ENCODE data around the gene NT5DC1.

Gene NT5DC1

GRCh38 chr6:116298273-116298672 is 197.6 kb downstream of the NT5DC1 start:
- Histone ChIP-seq H3K4me1 (ENCODE audit: control extremely low read depth in 1 of 4, control insufficient read depth in 4 of 4, insufficient read depth in 4 of 4, low read length in 3 of 4) (no peaks in the 10 kb centered on the region), H3K27me3 (replicated peaks in 2 of 5; ENCODE audit: control insufficient read depth in 4 of 5, insufficient read depth in 5 of 5, low read length in 4 of 5) (no peaks in the 10 kb centered on the region), H3K27ac (ENCODE audit: insufficient read depth in 1 of 2, low read depth in 1 of 2, low read length in 2 of 2, poor library complexity in 1 of 2, severe bottlenecking in 2 of 2) (no peak overlapping the region), H3K9me3 (ENCODE audit: control extremely low read depth in 1 of 5, control insufficient read depth in 4 of 5, insufficient read depth in 2 of 5, low read depth in 1 of 5, low read length in 4 of 5) (peaks cover 0 to 8% (median 5%) of the 10 kb centered on the region in 5 experiments), H3K4me3 (ENCODE audit: control insufficient read depth in 1 of 7, extremely low read depth in 1 of 7, insufficient read depth in 4 of 7, low read depth in 2 of 7, low read length in 6 of 7) (no peak overlapping the region), H3K36me3 (ENCODE audit: control insufficient read depth in 4 of 4, insufficient read depth in 4 of 4, low read length in 3 of 4) (no peaks in the 10 kb centered on the region)
- 100% methylated on average over 2 of the region's 3 CpGs for WGBS (ENCODE audit: insufficient coverage)
- DNase-seq = no peak
- ChIA-PET POLR2A (no interaction called here), CTCF (interaction anchor here (0.8 to 1.3 kb wide), 4 partner anchors 10 to 237 kb away, joined by 3 to 6 read pairs (median 3); no protein-coding TSS in a partner anchor)

GRCh38 chr6:116298973-116299372 is 198.3 kb downstream of the NT5DC1 start:
- POLR2A ChIA-PET = no interaction called here
- Histone ChIP-seq H3K27ac (ENCODE audit: insufficient read depth in 1 of 2, low read depth in 1 of 2, low read length in 2 of 2, poor library complexity in 1 of 2, severe bottlenecking in 2 of 2) (no peak overlapping the region), H3K4me1 (ENCODE audit: control extremely low read depth in 1 of 4, control insufficient read depth in 4 of 4, insufficient read depth in 4 of 4, low read length in 3 of 4) (no peaks in the 10 kb centered on the region), H3K36me3 (ENCODE audit: control insufficient read depth in 4 of 4, insufficient read depth in 4 of 4, low read length in 3 of 4) (no peaks in the 10 kb centered on the region), H3K27me3 (replicated peaks in 2 of 5; ENCODE audit: control insufficient read depth in 4 of 5, insufficient read depth in 5 of 5, low read length in 4 of 5) (no peaks in the 10 kb centered on the region), H3K4me3 (ENCODE audit: control insufficient read depth in 1 of 7, extremely low read depth in 1 of 7, insufficient read depth in 4 of 7, low read depth in 2 of 7, low read length in 6 of 7) (no peak overlapping the region), H3K9me3 (ENCODE audit: control extremely low read depth in 1 of 5, control insufficient read depth in 4 of 5, insufficient read depth in 2 of 5, low read depth in 1 of 5, low read length in 4 of 5) (peaks cover 0 to 8% (median 5%) of the 10 kb centered on the region in 5 experiments)
- CTCF ChIA-PET = interaction anchor here (1.0 to 1.3 kb wide), 3 partner anchors 11 to 235 kb away, joined by 3 to 6 read pairs (median 3); no protein-coding TSS in a partner anchor
- DNase-seq = no peak
